ENCODE measurements around the gene NDUFA3. TPM values are rescaled to one million over a fixed set of nuclear protein-coding genes. Genes with fewer than 3 reads are reported as not detected.

The NDUFA3 gene
- total and polyA plus RNA-seq, 2 of the 13 experiments (the other 11 are each of a cell fraction or from before 2014, with no cell fraction given), result 31.6 to 75.4 TPM

- FAIRE-seq (no peak), DNase-seq (ENCODE audit: low spot score) (no peak), ATAC-seq (no peak)
- Histone ChIP-seq H2AFZ (ENCODE audit: low read length) (no peak overlapping the region), H3K27me3 (ENCODE audit: control insufficient read depth in 1 of 2, insufficient read depth in 2 of 2, low read length in 2 of 2) (no peaks in the 10 kb centered on the region; a peak in 1 of 5 replicates), H4K20me1 (ENCODE audit: insufficient read depth, low read length) (no peaks in the 10 kb centered on the region), H3K4me1 (ENCODE audit: insufficient read depth, low read length) (peaks cover 13% of the 10 kb centered on the region), H3K27ac (ENCODE audit: extremely low read length, insufficient read depth, low read length) (no peak overlapping the region), H3K36me3 (replicated peaks in 1 of 2; ENCODE audit: control insufficient read depth in 1 of 2, insufficient read depth in 2 of 2, low read length in 2 of 2) (peaks cover 13 to 44% of the 10 kb centered on the region in 2 experiments; a peak in 4 of 5 replicates), H3K4me3 (replicated peaks in 1 of 3; ENCODE audit: insufficient read depth in 1 of 3, low read depth in 2 of 3, low read length in 3 of 3) (no peak overlapping the region), H3K9me3 (ENCODE audit: low read length) (no peaks in the 10 kb centered on the region), H3K4me2 (ENCODE audit: low read depth, low read length) (no peak overlapping the region), H3K9ac (ENCODE audit: insufficient read depth, low read depth, low read length) (no peak overlapping the region), H3K79me2 (ENCODE audit: insufficient read depth, low read length) (peaks cover 6% of the 10 kb centered on the region)
- 96% methylated on average over 20 of the region's 21 CpGs for WGBS (ENCODE audit: low lambda C conversion rate)
- in situ Hi-C loops (cut with HindIII; ENCODE audit: extremely low pct_ligation_motif_present, low pct_unique_long_range_greater_than_20kb) (no loop called here), intact Hi-C loops (cut with micrococcal nuclease; ENCODE audit: unreplicated experiment) (no loop called here)
- no peak for TF ChIP-seq SOX5 (CRISPR knock-in tag; IDR thresholded peaks at IDR 0.05; ENCODE audit: borderline replicate concordance)
- peak; percentile 52; the same call in 1 of the 2 replicates for TF ChIP-seq RBFOX2 (IDR thresholded peaks at IDR 0.05; ENCODE audit: low read depth, low read length)
- peak; percentile 73 for TF ChIP-seq AGO2 (optimal IDR thresholded peaks at IDR 0.05; ENCODE audit: low read depth, low read length)
- no peak for TF ChIP-seq HDAC2 (CRISPR knock-in tag; IDR thresholded peaks at IDR 0.05)
- CTCF ChIA-PET (ENCODE audit: low intra/inter-chr PET ratio, low total read pairs), result no interaction called here
- POLR2A ChIA-PET, result no interaction called here
- no TSS peak for BruUV-seq (replicated peaks)
Measured at GRCh38 chr19:54107876-54108490, 5.3 kb downstream of the NDUFA3 start.

- intact Hi-C loops (cut with micrococcal nuclease; ENCODE audit: unreplicated experiment) (no loop called here), in situ Hi-C loops (cut with HindIII; ENCODE audit: extremely low pct_ligation_motif_present, low pct_unique_long_range_greater_than_20kb) (no loop called here)
- CTCF ChIA-PET (ENCODE audit: low intra/inter-chr PET ratio, low total read pairs), result no interaction called here
- DNase-seq (ENCODE audit: low spot score), result no peak
- Histone ChIP-seq H3K4me1 (ENCODE audit: insufficient read depth, low read length) (peaks cover 13% of the 10 kb centered on the region), H3K9me3 (ENCODE audit: low read length) (no peaks in the 10 kb centered on the region), H3K36me3 (replicated peaks in 1 of 2; ENCODE audit: control insufficient read depth in 1 of 2, insufficient read depth in 2 of 2, low read length in 2 of 2) (peaks cover 13 to 47% of the 10 kb centered on the region in 2 experiments; a peak in 4 of 5 replicates), H3K27ac (ENCODE audit: extremely low read length, insufficient read depth, low read length) (no peak overlapping the region), H2AFZ (ENCODE audit: low read length) (no peak overlapping the region), H3K4me2 (ENCODE audit: low read depth, low read length) (no peak overlapping the region), H3K4me3 (replicated peaks in 1 of 3; ENCODE audit: insufficient read depth in 1 of 3, low read depth in 2 of 3, low read length in 3 of 3) (no peak overlapping the region), H4K20me1 (ENCODE audit: insufficient read depth, low read length) (no peaks in the 10 kb centered on the region), H3K9ac (ENCODE audit: insufficient read depth, low read depth, low read length) (no peak overlapping the region), H3K79me2 (ENCODE audit: insufficient read depth, low read length) (peaks cover under 1% of the 10 kb centered on the region), H3K27me3 (ENCODE audit: control insufficient read depth in 1 of 2, insufficient read depth in 2 of 2, low read length in 2 of 2) (no peaks in the 10 kb centered on the region)
- no TSS peak for BruUV-seq (replicated peaks)
- 97% methylated on average over 4 of the region's 7 CpGs for WGBS (ENCODE audit: low lambda C conversion rate)
- POLR2A ChIA-PET, result no interaction called here
- FAIRE-seq, result no peak
- no peak; the same call in 2 of the 3 replicates for ATAC-seq
- TF ChIP-seq MAFF (IDR thresholded peaks at IDR 0.05; ENCODE audit: low read depth, low read length) (peak; percentile 47; the same call in 1 of the 2 replicates), TFE3 (CRISPR knock-in tag; IDR thresholded peaks at IDR 0.05) (no peak), PAWR (CRISPR knock-in tag; IDR thresholded peaks at IDR 0.05; ENCODE audit: borderline replicate concordance) (no peak), ZNF205 (CRISPR knock-in tag; IDR thresholded peaks at IDR 0.05) (no peak), MAFK (conservative IDR thresholded peaks at IDR 0.05 in 1 of 2, IDR thresholded peaks at IDR 0.05 in 1 of 2; ENCODE audit: low read length in 2 of 2) (peak in 1 of 2 experiments; percentile 68; a peak in 2 of 4 replicates), ZBTB1 (CRISPR knock-in tag; IDR thresholded peaks at IDR 0.05; ENCODE audit: borderline replicate concordance) (no peak), STAG1 (CRISPR knock-in tag; IDR thresholded peaks at IDR 0.05) (no peak), ZNF235 (CRISPR knock-in tag; IDR thresholded peaks at IDR 0.05; ENCODE audit: borderline replicate concordance) (no peak), ATF4 (CRISPR knock-in tag; IDR thresholded peaks at IDR 0.05) (no peak), NBN (conservative IDR thresholded peaks at IDR 0.05) (no peak), ZSCAN12 (CRISPR knock-in tag; IDR thresholded peaks at IDR 0.05) (no peak), NAIF1 (CRISPR knock-in tag; IDR thresholded peaks at IDR 0.05; ENCODE audit: borderline replicate concordance) (no peak)
Measured at GRCh38 chr19:54108496-54108895, 5.8 kb downstream of the NDUFA3 start.
